A673 (cell line): ENCODE measurements around the gene GTPBP8. TPM values are rescaled to one million over a fixed set of nuclear protein-coding genes. Genes with fewer than 3 reads are reported as not detected.

ENCODE experiments used
- Bru-seq: library from RNA; stranded (reverse); fragments of 400-500 nt; gene quantifications from one replicate; lab custom pipeline; 2021; lab: Mats Ljungman, UMichigan
- BruChase-seq, 2 experiments: library from RNA; stranded (reverse); fragments of 400-500 nt; gene quantifications; one replicate each; lab custom pipeline; 2021; lab: Mats Ljungman, UMichigan
- BruUV-seq: library from RNA; stranded (reverse); fragments of 400-500 nt; replicated peaks from 2 replicates; lab custom pipeline; 2021; lab: Mats Ljungman, UMichigan
- CTCF ChIA-PET: fragments of 300-600 bp; sonication (Branson Sonifier 250); formaldehyde crosslinking; loops from one replicate; lab custom pipeline; 2022; ENCODE audit warnings: antibody characterized with exemption; lab: Charles Lee
- POLR2A ChIA-PET: fragments of 300-600 bp; sonication (Branson Sonifier 250); formaldehyde crosslinking; loops from one replicate; lab custom pipeline; 2022; ENCODE audit warnings: antibody characterized with exemption; ENCODE audit not compliant: low non-redundant PET; lab: Charles Lee
- DNase-seq: peaks from one replicate; pipeline ENCODE4 v3.0.0-alpha.2; 2015; ENCODE audit warnings: low spot score
- H3K27ac ChIP-seq: fragments of 200-600 bp; sonication (generic); 2 replicates; pipeline ENCODE4 v1.5.1; 2016; ENCODE audit warnings: mixed run types, low read depth, mild to moderate bottlenecking, mixed read lengths, antibody characterized with exemption, low read length; ENCODE audit not compliant: poor library complexity, severe bottlenecking
- H3K27me3 ChIP-seq: fragments of 200-600 bp; sonication (generic); replicated peaks from 2 replicates; pipeline ENCODE4 v1.6.1; 2017; ENCODE audit warnings: mixed run types, low read depth, mild to moderate bottlenecking, mixed read lengths, antibody characterized with exemption, low read length; ENCODE audit not compliant: insufficient read depth, poor library complexity
- H3K36me3 ChIP-seq: fragments of 200-600 bp; sonication (generic); 2 replicates; pipeline ENCODE4 v1.6.1; 2016; ENCODE audit warnings: mixed run types, mild to moderate bottlenecking, mixed read lengths, antibody characterized with exemption, low read length; ENCODE audit not compliant: insufficient read depth, poor library complexity, severe bottlenecking
- H3K4me1 ChIP-seq: fragments of 200-600 bp; sonication (generic); 2 replicates; pipeline ENCODE4 v1.6.1; 2017; ENCODE audit warnings: mixed run types, mild to moderate bottlenecking, mixed read lengths, antibody characterized with exemption, low read length; ENCODE audit not compliant: insufficient read depth, poor library complexity, severe bottlenecking
- H3K4me3 ChIP-seq: fragments of 200-600 bp; sonication (generic); 2 replicates; pipeline ENCODE4 v1.5.1; 2016; ENCODE audit warnings: low read depth, mixed run types, mild to moderate bottlenecking, mixed read lengths, low read length; ENCODE audit not compliant: poor library complexity, severe bottlenecking
- H3K9me3 ChIP-seq: fragments of 200-600 bp; sonication (generic); 2 replicates; pipeline ENCODE4 v1.6.1; 2016; ENCODE audit warnings: mixed run types, low read depth, mild to moderate bottlenecking, mixed read lengths, antibody characterized with exemption, low read length; ENCODE audit not compliant: poor library complexity, severe bottlenecking
- EZH2 ChIP-seq: fragments of 200-600 bp; sonication (generic); IDR thresholded peaks from 2 replicates; pipeline ENCODE4 v1.6.1; 2017; ENCODE audit warnings: borderline replicate concordance, low read depth, mild to moderate bottlenecking, mixed read lengths, antibody characterized with exemption, low read length; ENCODE audit not compliant: poor library complexity, severe bottlenecking
- intact Hi-C: fragments of 100-400 bp; cut with micrococcal nuclease; formaldehyde crosslinking; loops from one replicate; pipeline ENCODE4 v1.10.0; 2022; ENCODE audit not compliant: unreplicated experiment
- long read RNA-seq: library from polyadenylated mRNA; stranded (forward); transcript quantifications from one replicate; pipeline ENCODE4 v2.0.0, GENCODE V29; 2022
- total RNA-seq: library from RNA; stranded (reverse); gene quantifications from 2 replicates; pipeline ENCODE4 v1.2.3, GENCODE V29; 2021
- TF ChIP-seq, protein P1 (sequence below): fragments of 300-800, 200-600 bp; sonication (generic); conservative IDR thresholded peaks from 2 replicates; pipeline ENCODE4 v1.5.1; 2017; ENCODE audit warnings: low read depth, mild to moderate bottlenecking, antibody characterized with exemption, low read length, moderate library complexity, mixed read lengths

GTPBP8 gene
- total RNA-seq, result 18.3 and 21.5 TPM in 2 replicates
- Bru-seq, nascent RNA, result percentile 79 among the genes with signal in this experiment
- percentile 68 among the genes with signal in this experiment for BruChase-seq, experiment 1, labeled RNA remaining after a 2-hour chase
- percentile 74 among the genes with signal in this experiment for BruChase-seq, experiment 2, labeled RNA remaining after a 6-hour chase
- long read RNA-seq, transcript GTPBP8-203 (6 exons, 1,360 nt), result major isoform, 30 of 45 reads
- long read RNA-seq, partial matches to known transcripts, result 0 of 45 reads
- long read RNA-seq, other reads (novel, unspliced or antisense), result 8 of 45 reads

DNA sequence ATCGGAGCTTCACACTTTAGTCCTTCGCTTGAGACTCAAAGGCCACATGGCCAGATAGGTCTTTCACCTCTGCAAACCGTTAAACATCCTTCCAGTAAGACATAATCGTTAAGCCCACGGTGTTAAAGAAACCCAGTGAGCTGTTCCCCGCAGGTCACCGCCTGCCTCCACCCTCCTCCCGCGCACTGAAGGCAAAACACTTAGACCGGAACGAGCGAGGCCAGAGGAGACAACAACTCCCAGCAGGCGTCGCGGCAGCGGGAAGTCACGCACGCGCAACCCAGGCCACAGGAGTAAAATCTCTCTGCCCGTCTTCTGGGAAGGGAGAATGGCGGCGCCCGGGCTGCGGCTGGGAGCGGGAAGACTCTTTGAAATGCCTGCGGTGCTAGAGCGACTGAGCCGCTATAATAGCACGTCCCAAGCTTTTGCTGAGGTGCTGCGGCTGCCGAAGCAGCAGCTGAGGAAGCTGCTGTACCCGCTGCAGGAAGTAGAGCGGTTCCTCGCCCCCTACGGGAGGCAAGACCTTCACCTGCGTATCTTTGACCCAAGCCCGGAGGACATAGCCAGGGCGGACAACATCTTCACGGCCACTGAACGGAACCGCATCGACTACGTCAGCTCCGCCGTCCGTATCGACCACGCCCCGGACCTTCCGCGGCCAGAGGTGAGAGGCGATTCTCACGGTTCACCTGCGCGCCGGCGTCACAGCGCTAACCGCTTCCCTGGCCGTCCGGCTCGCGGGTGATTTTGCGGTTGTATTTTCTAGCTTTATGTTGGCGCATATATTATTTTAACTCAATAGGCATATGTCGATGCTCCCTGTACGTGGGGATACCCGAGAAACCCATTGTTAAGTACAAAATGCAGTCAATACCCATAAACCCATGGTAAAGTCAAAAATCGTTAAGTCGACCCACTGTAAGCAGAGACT lies at the start of gene GTPBP8:
GTPBP8 (plus strand) TSS at position 313 of the 931 bp plus-strand sequence; CDS start at position 329, 16 bp downstream.
- CTCF ChIA-PET, result no interaction called here
- intact Hi-C loops, result no loop called here
- peak; percentile 94 for DNase-seq

DNA sequence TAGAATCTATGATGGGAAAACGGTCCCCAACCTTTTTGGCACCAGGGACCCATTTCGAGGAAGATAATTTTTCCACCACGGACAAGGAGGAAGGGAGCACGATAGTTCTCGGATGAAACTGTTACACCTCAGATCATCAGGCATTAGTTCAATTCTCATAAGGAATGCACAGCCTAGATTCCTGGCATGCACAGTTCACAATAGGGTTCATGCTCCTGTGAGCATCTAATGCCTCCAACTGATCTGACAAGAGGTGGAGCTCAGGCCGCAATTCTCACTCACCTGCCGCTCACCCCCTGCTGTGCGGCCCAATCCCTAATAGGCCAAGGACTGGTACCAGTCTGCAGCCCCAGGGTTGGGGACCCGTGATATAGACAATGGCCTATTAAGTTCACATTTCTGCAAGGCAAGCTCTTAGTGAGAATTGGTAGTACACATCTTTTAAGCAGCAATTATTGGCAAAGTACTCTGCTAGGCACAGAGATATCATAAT lies 42.4 kb upstream of the GTPBP8 start:
- no peak for DNase-seq
- Histone ChIP-seq H3K27ac (no peak overlapping the region), H3K9me3 (no peaks in the 10 kb centered on the region), H3K4me3 (no peak overlapping the region), H3K36me3 (no peaks in the 10 kb centered on the region), H3K4me1 (no peaks in the 10 kb centered on the region), H3K27me3 (no peaks in the 10 kb centered on the region)
- intact Hi-C loops, result no loop called here
- no TSS peak for BruUV-seq
- ChIA-PET CTCF (no interaction called here), POLR2A (no interaction called here)
- TF ChIP-seq, protein P1, sequence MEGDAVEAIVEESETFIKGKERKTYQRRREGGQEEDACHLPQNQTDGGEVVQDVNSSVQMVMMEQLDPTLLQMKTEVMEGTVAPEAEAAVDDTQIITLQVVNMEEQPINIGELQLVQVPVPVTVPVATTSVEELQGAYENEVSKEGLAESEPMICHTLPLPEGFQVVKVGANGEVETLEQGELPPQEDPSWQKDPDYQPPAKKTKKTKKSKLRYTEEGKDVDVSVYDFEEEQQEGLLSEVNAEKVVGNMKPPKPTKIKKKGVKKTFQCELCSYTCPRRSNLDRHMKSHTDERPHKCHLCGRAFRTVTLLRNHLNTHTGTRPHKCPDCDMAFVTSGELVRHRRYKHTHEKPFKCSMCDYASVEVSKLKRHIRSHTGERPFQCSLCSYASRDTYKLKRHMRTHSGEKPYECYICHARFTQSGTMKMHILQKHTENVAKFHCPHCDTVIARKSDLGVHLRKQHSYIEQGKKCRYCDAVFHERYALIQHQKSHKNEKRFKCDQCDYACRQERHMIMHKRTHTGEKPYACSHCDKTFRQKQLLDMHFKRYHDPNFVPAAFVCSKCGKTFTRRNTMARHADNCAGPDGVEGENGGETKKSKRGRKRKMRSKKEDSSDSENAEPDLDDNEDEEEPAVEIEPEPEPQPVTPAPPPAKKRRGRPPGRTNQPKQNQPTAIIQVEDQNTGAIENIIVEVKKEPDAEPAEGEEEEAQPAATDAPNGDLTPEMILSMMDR, result no peak
- no peak for TF ChIP-seq EZH2

More for the DNA sequence above, at the start of gene GTPBP8:
- no peaks in the 10 kb centered on the region for H3K9me3 ChIP-seq
- peaks cover 12% of the 10 kb centered on the region for H3K4me1 ChIP-seq
- TF ChIP-seq EZH2, result no peak
- TF ChIP-seq, protein P1, result no peak
- no peaks in the 10 kb centered on the region for H3K27me3 ChIP-seq
- H3K36me3 ChIP-seq, result no peaks in the 10 kb centered on the region
- H3K27ac ChIP-seq, result peak within 1 kb of the TSS; percentile 83
- H3K4me3 ChIP-seq, result peak within 1 kb of the TSS; percentile 85
- TSS peak; percentile 51 for BruUV-seq
- POLR2A ChIA-PET, result no interaction called here

DNA sequence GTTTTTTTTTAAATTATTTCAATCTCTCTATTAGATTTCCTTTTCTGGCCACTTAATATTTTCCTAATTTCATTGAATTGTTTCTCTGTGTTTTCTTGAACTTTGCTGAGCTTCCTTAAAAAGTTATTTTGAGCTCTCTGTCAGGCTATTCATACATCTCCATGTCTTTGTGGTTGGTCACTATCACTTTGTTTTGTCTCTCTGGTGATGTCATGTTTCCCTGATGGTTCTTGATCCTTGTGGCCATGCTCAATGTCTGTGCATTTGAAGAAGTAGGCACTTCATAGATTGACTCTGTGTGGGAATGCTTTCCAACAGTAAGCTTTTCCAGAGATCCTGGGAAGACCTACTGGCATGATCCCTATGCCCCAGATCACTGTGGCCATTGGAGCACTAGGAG lies 34.4 kb upstream of the GTPBP8 start:
- BruUV-seq, result no TSS peak
- H3K4me1 ChIP-seq, result no peaks in the 10 kb centered on the region
- CTCF ChIA-PET, result no interaction called here

More for the DNA sequence above, 34.4 kb upstream of the GTPBP8 start:
- Histone ChIP-seq H3K36me3 (no peaks in the 10 kb centered on the region), H3K27ac (no peak overlapping the region), H3K9me3 (no peaks in the 10 kb centered on the region), H3K4me3 (no peak overlapping the region), H3K27me3 (peaks cover 8% of the 10 kb centered on the region)
- POLR2A ChIA-PET, result no interaction called here
- no peak for DNase-seq
- intact Hi-C loops, result no loop called here
- TF ChIP-seq, protein P1, result no peak
- TF ChIP-seq EZH2, result no peak
